Measurements from ENCODE around the gene TTC9. TPM values are rescaled to one million over a fixed set of nuclear protein-coding genes. Genes with fewer than 3 reads are reported as not detected.

TTC9 gene
- total and polyA plus RNA-seq, 2 experiments from 2014 or later = 10.3 to 34.2 TPM

GRCh38 chr14:70723276-70723675 lies 81.6 kb downstream of the TTC9 start:
- Mint-ChIP-seq H3K36me3 (ENCODE audit: low read depth) (no peaks in the 10 kb centered on the region; the same call in 2 of the 3 replicates), H3K9me3 (no peaks in the 10 kb centered on the region), H3K4me3 (no peak overlapping the region), H3K4me1 (peaks cover 12% of the 10 kb centered on the region), H3K27me3 (ENCODE audit: insufficient read depth, low read depth, poor library complexity) (peaks cover 4% of the 10 kb centered on the region), H3K27ac (no peak overlapping the region)
- Histone ChIP-seq H3K27me3 (ENCODE audit: insufficient read depth) (no peaks in the 10 kb centered on the region), H3K4me3 (no peak overlapping the region), H3K27ac (ENCODE audit: low read depth) (no peak overlapping the region), H3F3A (replicated peaks; ENCODE audit: low read depth) (no peaks in the 10 kb centered on the region), H2AFZ (no peak overlapping the region), H3K4me1 (ENCODE audit: insufficient read depth) (no peaks in the 10 kb centered on the region), H3K9me2 (ENCODE audit: insufficient read depth) (no peaks in the 10 kb centered on the region), H3K4me2 (no peak overlapping the region), H3K36me3 (ENCODE audit: insufficient read depth) (no peaks in the 10 kb centered on the region), H4K20me1 (replicated peaks; ENCODE audit: insufficient read depth) (no peaks in the 10 kb centered on the region; the same call in 1 of the 2 replicates), H3K79me2 (replicated peaks; ENCODE audit: insufficient read depth) (no peaks in the 10 kb centered on the region)
- ATAC-seq = no peak
- TF ChIP-seq ZNF331 (CRISPR knock-in tag; IDR thresholded peaks at IDR 0.05; ENCODE audit: low read depth) (no peak), CREB1 (CRISPR knock-in tag; IDR thresholded peaks at IDR 0.05; ENCODE audit: low read depth) (no peak), EZH2phosphoT487 (IDR thresholded peaks at IDR 0.05; ENCODE audit: unreplicated experiment) (no peak), REST (IDR thresholded peaks at IDR 0.05; ENCODE audit: unreplicated experiment) (no peak), ETS1 (IDR thresholded peaks at IDR 0.05) (no peak), ZNF114 (CRISPR knock-in tag; IDR thresholded peaks at IDR 0.05) (no peak)
- no peak for DNase-seq (ENCODE audit: low spot score)

- Mint-ChIP-seq H3K4me3 (no peak overlapping the region), H3K27ac (no peak overlapping the region), H3K4me1 (peaks cover 12% of the 10 kb centered on the region), H3K9me3 (no peaks in the 10 kb centered on the region), H3K36me3 (ENCODE audit: low read depth) (peaks cover 5% of the 10 kb centered on the region), H3K27me3 (ENCODE audit: insufficient read depth, low read depth, poor library complexity) (peaks cover 2% of the 10 kb centered on the region)
- Histone ChIP-seq H3F3A (replicated peaks; ENCODE audit: low read depth) (no peaks in the 10 kb centered on the region), H3K4me1 (ENCODE audit: insufficient read depth) (no peaks in the 10 kb centered on the region), H4K20me1 (replicated peaks; ENCODE audit: insufficient read depth) (no peaks in the 10 kb centered on the region; the same call in 1 of the 2 replicates), H3K4me2 (no peak overlapping the region), H3K27me3 (ENCODE audit: insufficient read depth) (no peaks in the 10 kb centered on the region), H3K79me2 (replicated peaks; ENCODE audit: insufficient read depth) (no peaks in the 10 kb centered on the region), H2AFZ (no peak overlapping the region), H3K4me3 (no peak overlapping the region), H3K27ac (ENCODE audit: low read depth) (no peak overlapping the region), H3K9me2 (ENCODE audit: insufficient read depth) (no peaks in the 10 kb centered on the region), H3K36me3 (ENCODE audit: insufficient read depth) (no peaks in the 10 kb centered on the region)
- ATAC-seq (peak; percentile 65), DNase-seq (ENCODE audit: low spot score) (no peak)
- TF ChIP-seq CTCF (conservative IDR thresholded peaks at IDR 0.05; ENCODE audit: low read depth in 2 of 2) = peak in 1 of 2 experiments; percentile 27; a peak in 2 of 4 replicates
- no peak for TF ChIP-seq CREB1 (CRISPR knock-in tag; IDR thresholded peaks at IDR 0.05; ENCODE audit: low read depth)
These were observed 82.4 kb downstream of the TTC9 start for GRCh38 chr14:70724110-70724509.
